ENCODE results near the gene BACH1. TPM values are rescaled to one million over a fixed set of nuclear protein-coding genes. Genes with fewer than 3 reads are reported as not detected.

BACH1 gene
- polyA plus RNA-seq, 1 of the 3 experiments (the other 2 are of a cell fraction): 18.1 TPM

DNA sequence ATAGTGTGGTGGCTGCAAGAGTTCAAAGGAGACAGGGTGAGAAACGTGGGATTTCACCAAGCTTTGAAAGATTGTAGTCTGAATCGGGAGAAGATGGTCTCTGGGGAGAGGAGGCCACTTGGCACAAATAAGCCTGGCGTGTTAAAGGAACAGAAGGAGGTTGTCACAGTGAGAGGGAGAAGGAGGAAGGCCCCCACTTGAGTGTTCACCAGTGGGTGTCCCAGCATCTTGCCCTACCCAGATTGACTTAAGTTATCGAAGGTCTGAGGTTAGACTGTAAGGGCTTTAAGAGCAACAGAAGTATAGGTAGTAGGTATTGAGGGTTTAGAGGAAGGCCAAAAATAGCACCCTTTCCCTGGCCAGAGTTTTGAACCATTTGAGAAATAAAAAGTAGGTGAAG lies 48.0 kb downstream of the BACH1 start:
- TF ChIP-seq, protein P1, sequence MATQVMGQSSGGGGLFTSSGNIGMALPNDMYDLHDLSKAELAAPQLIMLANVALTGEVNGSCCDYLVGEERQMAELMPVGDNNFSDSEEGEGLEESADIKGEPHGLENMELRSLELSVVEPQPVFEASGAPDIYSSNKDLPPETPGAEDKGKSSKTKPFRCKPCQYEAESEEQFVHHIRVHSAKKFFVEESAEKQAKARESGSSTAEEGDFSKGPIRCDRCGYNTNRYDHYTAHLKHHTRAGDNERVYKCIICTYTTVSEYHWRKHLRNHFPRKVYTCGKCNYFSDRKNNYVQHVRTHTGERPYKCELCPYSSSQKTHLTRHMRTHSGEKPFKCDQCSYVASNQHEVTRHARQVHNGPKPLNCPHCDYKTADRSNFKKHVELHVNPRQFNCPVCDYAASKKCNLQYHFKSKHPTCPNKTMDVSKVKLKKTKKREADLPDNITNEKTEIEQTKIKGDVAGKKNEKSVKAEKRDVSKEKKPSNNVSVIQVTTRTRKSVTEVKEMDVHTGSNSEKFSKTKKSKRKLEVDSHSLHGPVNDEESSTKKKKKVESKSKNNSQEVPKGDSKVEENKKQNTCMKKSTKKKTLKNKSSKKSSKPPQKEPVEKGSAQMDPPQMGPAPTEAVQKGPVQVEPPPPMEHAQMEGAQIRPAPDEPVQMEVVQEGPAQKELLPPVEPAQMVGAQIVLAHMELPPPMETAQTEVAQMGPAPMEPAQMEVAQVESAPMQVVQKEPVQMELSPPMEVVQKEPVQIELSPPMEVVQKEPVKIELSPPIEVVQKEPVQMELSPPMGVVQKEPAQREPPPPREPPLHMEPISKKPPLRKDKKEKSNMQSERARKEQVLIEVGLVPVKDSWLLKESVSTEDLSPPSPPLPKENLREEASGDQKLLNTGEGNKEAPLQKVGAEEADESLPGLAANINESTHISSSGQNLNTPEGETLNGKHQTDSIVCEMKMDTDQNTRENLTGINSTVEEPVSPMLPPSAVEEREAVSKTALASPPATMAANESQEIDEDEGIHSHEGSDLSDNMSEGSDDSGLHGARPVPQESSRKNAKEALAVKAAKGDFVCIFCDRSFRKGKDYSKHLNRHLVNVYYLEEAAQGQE (IDR thresholded peaks at IDR 0.05; ENCODE audit: low read depth, low read length): no peak
- TF ChIP-seq TCF12 (IDR thresholded peaks at IDR 0.05): no peak
- no peak for TF ChIP-seq RCOR1 (IDR thresholded peaks at IDR 0.05; ENCODE audit: low read length)
- no peak for TF ChIP-seq RFX5 (IDR thresholded peaks at IDR 0.05; ENCODE audit: low read length)
- TF ChIP-seq TAF1 (IDR thresholded peaks at IDR 0.05; ENCODE audit: borderline replicate concordance, low read depth, low read length): no peak
- TF ChIP-seq CHD2 (IDR thresholded peaks at IDR 0.05; ENCODE audit: low read length, partially characterized antibody): no peak
- DNase-seq: no peak
- no peaks in the 10 kb centered on the region for H3K9me3 ChIP-seq
- no peaks in the 10 kb centered on the region for H3K27me3 ChIP-seq (ENCODE audit: insufficient read depth)
- peaks cover 14 to 26% of the 10 kb centered on the region in 2 experiments; a peak in 3 of 4 replicates for H3K4me1 ChIP-seq (ENCODE audit: control insufficient read depth in 1 of 2, insufficient read depth in 2 of 2, low read depth in 1 of 2, low read length in 1 of 2)
- ChIA-PET POLR2A (no interaction called here), CTCF (no interaction called here)
- H3K9me2 ChIP-seq: no peaks in the 10 kb centered on the region
- H3F3A ChIP-seq (replicated peaks; ENCODE audit: insufficient read depth): peaks cover 28% of the 10 kb centered on the region
- WGBS (ENCODE audit: low lambda C conversion rate): 97% methylated on average over 4 of the region's 4 CpGs
- H3K9ac ChIP-seq: no peak overlapping the region
- no peak overlapping the region for H3K4me3 ChIP-seq (ENCODE audit: low read depth in 2 of 2, low read length in 1 of 2)
- H4K20me1 ChIP-seq (ENCODE audit: insufficient read depth): no peaks in the 10 kb centered on the region
- peaks cover 10 to 12% of the 10 kb centered on the region in 2 experiments for H3K36me3 ChIP-seq (replicated peaks in 1 of 2; ENCODE audit: control insufficient read depth in 1 of 2, insufficient read depth in 2 of 2, low read length in 1 of 2)
- no peak overlapping the region for H3K27ac ChIP-seq (ENCODE audit: low read depth in 2 of 2, low read length in 1 of 2)
- H3K4me2 ChIP-seq: no peak overlapping the region
- no peak overlapping the region for H2AFZ ChIP-seq (ENCODE audit: low read depth)
- peaks cover 60% of the 10 kb centered on the region for H3K79me2 ChIP-seq (ENCODE audit: insufficient read depth)

DNA sequence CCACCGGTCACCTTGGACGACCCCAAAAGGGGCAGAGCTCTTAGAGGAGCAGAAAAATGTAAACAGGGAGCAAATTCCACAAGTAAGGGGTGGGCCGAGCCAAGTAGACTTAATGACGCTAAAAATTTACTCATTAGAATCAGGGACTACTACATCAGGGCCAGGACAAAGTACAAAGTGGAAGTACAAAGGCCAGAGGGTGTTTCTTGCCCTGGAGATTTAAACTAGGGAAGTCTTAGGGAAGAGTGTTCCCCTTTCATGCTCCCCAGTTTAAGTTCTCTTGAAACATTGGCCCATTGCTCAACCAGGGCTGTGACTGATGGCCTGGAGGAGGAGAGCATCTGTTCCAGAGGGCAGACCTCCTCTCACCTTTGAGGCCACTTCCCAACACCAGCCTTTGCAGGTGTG lies 48.6 kb downstream of the BACH1 start:
- WGBS (ENCODE audit: low lambda C conversion rate): 95% methylated on average over 4 of the region's 4 CpGs
- TF ChIP-seq FOXM1 (IDR thresholded peaks at IDR 0.05; ENCODE audit: low read depth): no peak
- H3K9ac ChIP-seq: no peak overlapping the region
- H2AFZ ChIP-seq (ENCODE audit: low read depth): no peak overlapping the region
- no peaks in the 10 kb centered on the region for H3K9me3 ChIP-seq
- H3K27ac ChIP-seq (ENCODE audit: low read depth in 2 of 2, low read length in 1 of 2): no peak overlapping the region
- H3K9me2 ChIP-seq: no peaks in the 10 kb centered on the region
- ChIA-PET POLR2A (no interaction called here), CTCF (no interaction called here)
- H3K79me2 ChIP-seq (ENCODE audit: insufficient read depth): peaks cover 59% of the 10 kb centered on the region
- no peak overlapping the region for H3K4me3 ChIP-seq (ENCODE audit: low read depth in 2 of 2, low read length in 1 of 2)
- DNase-seq: no peak
- H3K36me3 ChIP-seq (replicated peaks in 1 of 2; ENCODE audit: control insufficient read depth in 1 of 2, insufficient read depth in 2 of 2, low read length in 1 of 2): peaks cover 8 to 14% of the 10 kb centered on the region in 2 experiments
- no peaks in the 10 kb centered on the region for H4K20me1 ChIP-seq (ENCODE audit: insufficient read depth)
- H3F3A ChIP-seq (replicated peaks; ENCODE audit: insufficient read depth): peaks cover 23% of the 10 kb centered on the region
- H3K27me3 ChIP-seq (ENCODE audit: insufficient read depth): no peaks in the 10 kb centered on the region
- no peak overlapping the region for H3K4me2 ChIP-seq
- peaks cover 11 to 23% of the 10 kb centered on the region in 2 experiments; a peak in 3 of 4 replicates for H3K4me1 ChIP-seq (ENCODE audit: control insufficient read depth in 1 of 2, insufficient read depth in 2 of 2, low read depth in 1 of 2, low read length in 1 of 2)

DNA sequence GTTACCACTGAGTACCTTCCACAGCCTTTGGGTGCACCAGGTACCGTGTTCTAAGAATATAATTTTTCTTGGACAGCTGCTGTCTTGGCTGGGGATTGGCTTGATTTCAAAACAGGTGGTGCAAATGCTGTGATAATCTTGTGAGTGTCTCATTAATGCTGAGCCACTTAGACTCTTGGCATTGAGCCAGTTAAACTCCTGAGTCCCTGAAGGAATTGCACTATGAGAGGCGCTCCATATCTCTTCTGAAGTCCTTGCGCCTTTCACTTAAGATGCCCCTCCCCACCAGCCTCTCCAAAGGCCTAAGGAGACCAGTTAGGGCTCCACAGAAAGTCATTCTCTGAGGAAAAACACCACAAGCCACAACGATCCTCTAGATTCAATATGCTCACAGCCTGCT lies 51.0 kb downstream of the BACH1 start:
- Histone ChIP-seq H3K4me1 (ENCODE audit: control insufficient read depth in 1 of 2, insufficient read depth in 2 of 2, low read depth in 1 of 2, low read length in 1 of 2) (peaks cover 5 to 17% of the 10 kb centered on the region in 2 experiments; a peak in 3 of 4 replicates), H3K27ac (ENCODE audit: low read depth in 2 of 2, low read length in 1 of 2) (no peak overlapping the region), H3K4me3 (ENCODE audit: low read depth in 2 of 2, low read length in 1 of 2) (no peak overlapping the region), H3K9me3 (no peaks in the 10 kb centered on the region), H3K27me3 (ENCODE audit: insufficient read depth) (no peaks in the 10 kb centered on the region), H3K79me2 (ENCODE audit: insufficient read depth) (peaks cover 53% of the 10 kb centered on the region), H2AFZ (ENCODE audit: low read depth) (no peak overlapping the region), H4K20me1 (ENCODE audit: insufficient read depth) (no peaks in the 10 kb centered on the region), H3F3A (replicated peaks; ENCODE audit: insufficient read depth) (no peaks in the 10 kb centered on the region), H3K36me3 (replicated peaks in 1 of 2; ENCODE audit: control insufficient read depth in 1 of 2, insufficient read depth in 2 of 2, low read length in 1 of 2) (peaks cover 11 to 32% of the 10 kb centered on the region in 2 experiments), H3K9me2 (no peaks in the 10 kb centered on the region), H3K4me2 (no peak overlapping the region), H3K9ac (no peak overlapping the region)
- ChIA-PET CTCF (interaction anchor here (0.9 to 2.1 kb wide), 6 partner anchors 9 to 107 kb away, joined by 3 to 10 read pairs (median 8); no protein-coding TSS in a partner anchor), POLR2A (no interaction called here)
- no peak for TF ChIP-seq EZH2phosphoT487 (IDR thresholded peaks at IDR 0.05; ENCODE audit: borderline replicate concordance, low read depth)
- no peak for TF ChIP-seq RFX5 (IDR thresholded peaks at IDR 0.05; ENCODE audit: low read length)
- TF ChIP-seq NFIC (IDR thresholded peaks at IDR 0.05; ENCODE audit: borderline replicate concordance): no peak; the same call in 1 of the 2 replicates
- no peak for TF ChIP-seq NRF1 (IDR thresholded peaks at IDR 0.05; ENCODE audit: low read depth, low read length)
- no peak for TF ChIP-seq SMC3 (IDR thresholded peaks at IDR 0.05; ENCODE audit: low read depth, low read length)
- TF ChIP-seq SIN3A (IDR thresholded peaks at IDR 0.05; ENCODE audit: borderline replicate concordance, low read depth, low read length): no peak
- no peak for TF ChIP-seq TEAD4 (IDR thresholded peaks at IDR 0.05; ENCODE audit: borderline replicate concordance, insufficient read depth)
- TF ChIP-seq POLR2AphosphoS5 (IDR thresholded peaks at IDR 0.05; ENCODE audit: low read depth, low read length): no peak
- no peak for TF ChIP-seq FOXM1 (IDR thresholded peaks at IDR 0.05; ENCODE audit: low read depth)
- TF ChIP-seq FOXJ3 (CRISPR knock-in tag; IDR thresholded peaks at IDR 0.05): no peak
- no peak for TF ChIP-seq RXRA (IDR thresholded peaks at IDR 0.05; ENCODE audit: borderline replicate concordance, low read depth)
- no peak for TF ChIP-seq GATA2 (CRISPR knock-in tag; IDR thresholded peaks at IDR 0.05)
- no peak for TF ChIP-seq MXI1 (IDR thresholded peaks at IDR 0.05; ENCODE audit: low read depth, low read length)
- no peak for TF ChIP-seq USF2 (IDR thresholded peaks at IDR 0.05; ENCODE audit: borderline replicate concordance, low read depth, low read length)
- no peak for DNase-seq
- 97% methylated on average over 4 of the region's 4 CpGs for WGBS (ENCODE audit: low lambda C conversion rate)
